GM21576 (cell line): Measurements from ENCODE around the gene CDC42BPG.
"Not testable (repeated sequence)": the region's sequence is repeated elsewhere in the genome, so short reads cannot be mapped to it uniquely, and the experiment has no call there.

Experiments
- ATAC-seq: cut with Tn5 transposase; IDR thresholded peaks from one replicate; pipeline ENCODE4 v1.9.1; 2021; ENCODE audit warnings: mild to moderate bottlenecking, moderate library complexity; ENCODE audit not compliant: unreplicated experiment

Gene CDC42BPG

DNA sequence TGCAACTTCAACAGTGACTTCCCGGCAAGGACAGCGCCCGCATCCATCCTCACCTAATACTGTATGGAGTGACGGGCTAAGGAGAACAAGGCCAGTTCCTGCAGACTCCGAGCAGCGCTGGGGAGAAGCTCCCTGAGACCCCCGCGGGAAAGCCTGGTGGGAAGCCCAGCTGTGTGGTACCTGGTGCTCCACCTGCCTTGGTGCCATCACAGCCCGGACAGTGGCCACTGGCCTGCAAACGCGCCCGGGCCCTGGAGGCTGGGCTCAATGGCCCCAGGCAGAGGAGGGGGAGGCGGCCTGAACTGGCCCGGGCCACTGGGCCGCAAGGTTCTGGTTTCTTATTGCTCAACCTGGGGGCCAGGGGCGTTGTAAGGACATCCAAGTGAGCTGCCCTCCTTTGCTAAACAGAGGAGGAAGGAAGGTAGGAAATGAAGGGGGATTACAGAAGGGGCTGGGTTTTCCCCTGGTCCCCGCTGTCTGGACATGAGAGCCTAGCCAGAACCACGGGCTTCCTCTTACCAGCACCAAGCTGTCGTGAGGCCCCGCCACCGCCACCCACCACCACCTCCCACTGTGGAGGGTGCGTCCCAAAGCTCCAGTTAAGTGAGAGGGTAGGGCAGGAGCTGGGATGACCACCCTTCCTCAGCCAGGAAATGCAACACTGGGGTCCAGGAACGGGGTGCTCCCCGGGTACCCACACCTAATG is 8.5 kb upstream of the CDC42BPG start:
- no peak for ATAC-seq

DNA sequence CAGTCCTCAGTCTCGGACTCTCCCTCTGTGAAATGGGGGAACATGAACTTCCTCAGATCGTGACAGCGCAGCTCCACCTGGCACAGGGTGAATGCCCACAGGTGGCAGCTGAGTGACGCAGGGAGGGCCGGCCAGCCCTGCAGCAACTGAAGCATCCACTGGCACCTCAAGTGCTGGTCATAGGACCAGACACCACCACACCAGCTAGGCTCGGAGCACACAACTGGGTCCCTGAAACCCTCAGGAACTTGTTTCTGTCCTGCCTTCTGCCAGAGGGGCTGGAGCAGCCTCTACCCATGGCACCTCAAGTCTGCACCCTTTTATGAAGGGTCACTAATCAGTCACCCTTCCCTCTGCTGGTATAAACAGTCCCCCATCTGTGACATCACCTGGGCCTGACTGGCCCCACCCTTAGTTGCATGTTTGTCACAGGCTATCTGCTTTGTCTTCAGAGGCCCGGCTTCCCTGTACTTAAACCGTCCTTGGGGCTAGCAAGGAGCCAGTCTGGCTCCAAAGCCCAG is 7.4 kb upstream of the CDC42BPG start:
- ATAC-seq: no peak

DNA sequence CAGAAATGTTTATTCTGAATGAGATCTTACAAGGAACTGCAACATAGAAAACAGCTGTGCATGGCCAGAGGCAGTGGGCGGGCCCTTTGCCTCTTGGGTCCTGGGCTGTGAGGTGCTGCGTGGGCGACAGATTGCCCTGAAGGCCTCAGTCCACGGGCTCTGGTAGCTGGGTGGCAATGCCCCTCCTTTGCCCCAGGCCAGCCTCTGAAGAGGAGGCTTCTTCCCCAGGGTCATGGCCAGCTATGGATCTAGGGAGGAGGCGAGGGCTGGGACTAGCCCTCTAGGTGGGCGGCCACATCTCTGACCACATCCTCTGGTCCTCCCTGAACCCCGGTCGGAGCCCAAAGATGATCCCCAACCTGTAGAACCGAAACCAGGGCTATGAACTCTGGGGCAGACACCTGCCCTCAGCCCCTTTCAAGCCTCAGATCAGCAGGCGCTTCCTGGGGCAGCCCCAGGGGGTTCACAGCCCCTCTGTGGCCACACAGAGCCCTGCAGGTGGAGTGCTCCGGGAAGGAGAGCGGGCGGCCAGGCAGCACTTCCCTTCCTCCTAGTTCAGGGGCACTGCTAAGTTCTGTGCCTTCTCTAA is 6.6 kb upstream of the CDC42BPG start:
- peak; percentile 48 for ATAC-seq

DNA sequence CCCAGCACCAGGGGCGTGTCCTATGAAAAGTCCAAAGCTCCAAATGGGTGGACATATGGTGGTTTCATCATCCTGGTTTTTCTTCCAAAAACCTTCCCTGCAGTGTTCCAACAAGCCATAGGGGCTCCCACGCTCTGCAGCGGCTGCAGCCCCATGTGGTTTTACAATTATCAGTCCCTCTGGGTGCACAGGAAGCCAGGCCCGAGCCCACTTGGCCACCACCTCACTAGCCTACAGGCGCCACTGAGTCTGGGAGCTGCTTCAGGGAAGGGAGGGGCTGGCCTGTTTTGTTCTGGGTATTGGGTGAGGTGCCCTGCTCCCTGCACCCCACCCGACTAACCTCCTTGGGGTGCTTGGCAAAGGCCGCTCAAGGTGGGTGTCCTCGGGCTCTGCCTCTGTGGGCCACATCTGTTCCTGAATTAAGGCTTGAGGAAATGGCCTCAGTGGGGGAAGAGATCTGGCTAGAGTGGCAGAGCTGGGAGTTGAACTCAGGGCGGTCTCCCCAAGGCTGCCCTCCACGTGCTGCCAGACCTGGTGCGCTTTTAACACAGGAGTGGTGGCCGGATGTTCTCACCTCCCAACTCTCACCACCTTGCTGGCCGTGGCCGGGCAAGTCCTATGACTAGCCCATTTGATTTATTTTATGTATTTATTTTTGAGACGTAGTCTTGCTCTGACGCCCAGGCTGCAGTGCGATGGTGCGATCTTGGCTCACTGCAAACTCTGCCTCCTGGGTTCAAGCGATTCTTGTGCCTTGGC is 5.3 kb upstream of the CDC42BPG start:
- no peak for ATAC-seq

GRCh38 chr11:64848826-64849597 is 4.6 kb upstream of the CDC42BPG start:
- no peak for ATAC-seq

- ATAC-seq: no peak
Observed at GRCh38 chr11:64848214-64848825, 3.9 kb upstream of the CDC42BPG start.

GRCh38 chr11:64846998-64847666 is 2.7 kb upstream of the CDC42BPG start:
- no peak for ATAC-seq

DNA sequence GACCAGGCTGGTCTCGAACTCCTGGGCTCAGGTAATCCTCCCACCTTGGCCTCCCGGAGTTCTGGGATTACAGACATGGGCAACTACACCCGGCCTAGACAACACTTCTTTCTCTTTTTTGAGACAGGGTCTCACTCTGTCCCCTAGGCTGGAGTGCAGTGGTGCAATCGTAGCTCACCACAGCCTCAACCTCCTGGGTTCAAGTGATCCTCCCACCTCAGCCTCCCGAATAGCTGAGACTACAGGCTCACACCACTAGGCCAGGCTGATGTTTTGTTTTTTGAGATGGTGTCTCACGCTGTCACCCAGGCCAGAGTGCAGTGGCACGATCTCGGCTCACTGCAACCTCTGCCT is 1.3 kb upstream of the CDC42BPG start:
- not testable (repeated sequence) for ATAC-seq

DNA sequence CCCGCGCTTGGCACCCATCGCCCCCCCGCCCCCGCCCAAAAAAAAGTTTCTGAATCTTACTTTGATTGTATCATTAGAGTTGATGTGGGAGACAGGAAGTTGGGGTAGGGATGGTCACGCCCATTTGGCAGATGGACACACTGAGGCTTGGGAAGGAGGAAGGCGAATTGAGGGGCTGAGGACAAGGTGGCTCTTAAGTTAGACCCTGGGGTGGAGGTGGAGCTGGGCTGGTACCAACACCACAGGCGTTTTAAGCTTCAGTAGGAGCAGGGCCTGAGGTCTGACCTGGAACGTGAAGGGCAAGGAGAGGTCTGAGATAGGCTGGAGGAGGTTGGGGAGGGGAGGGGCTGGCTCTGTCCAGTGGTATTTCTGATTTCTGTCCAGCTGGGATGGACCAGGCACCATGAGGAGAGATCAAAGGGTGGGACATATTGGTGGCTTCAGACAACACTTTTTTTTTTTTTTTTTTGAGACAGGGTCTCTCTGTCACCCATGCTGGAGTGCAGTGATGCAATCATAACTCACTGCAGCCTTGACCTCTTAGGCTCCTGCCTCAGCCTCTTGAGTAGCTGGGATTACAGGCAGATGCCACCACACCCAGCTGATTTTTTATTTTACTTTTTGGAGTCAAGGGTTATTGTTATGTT is 799 bp upstream of the CDC42BPG start:
- ATAC-seq: no peak

DNA sequence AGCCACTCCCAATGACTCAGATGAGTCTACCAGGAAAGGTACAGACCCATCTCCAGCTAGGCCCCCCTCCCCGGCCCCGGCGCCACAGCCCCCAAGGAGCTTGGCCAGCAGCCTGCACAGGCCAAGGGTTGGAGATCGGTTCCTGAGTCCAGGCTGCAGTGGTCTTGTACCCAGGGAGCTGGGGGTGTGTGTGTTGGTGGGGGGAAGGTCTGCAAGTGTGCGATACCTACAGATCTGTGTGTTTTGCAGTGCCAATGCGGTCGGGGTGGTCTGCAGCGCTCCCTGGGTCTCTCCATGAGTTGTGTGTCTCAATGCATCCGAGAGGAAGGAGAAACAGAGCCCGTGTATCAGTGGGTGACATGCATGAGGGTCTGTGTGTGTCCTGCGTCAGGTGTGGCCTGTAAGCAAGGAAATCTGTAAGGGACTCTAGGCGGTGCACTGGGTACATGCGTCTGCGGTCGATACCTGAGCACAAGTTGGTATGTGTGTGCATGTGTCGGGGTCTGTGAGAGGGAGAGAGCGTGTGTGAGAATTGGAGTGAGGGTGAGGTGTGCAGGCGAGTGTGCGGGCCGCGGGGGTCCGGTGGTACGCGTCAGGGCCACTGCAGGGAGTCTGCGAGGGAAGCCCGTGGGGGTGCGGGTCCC is 645 bp downstream of the CDC42BPG start:
- ATAC-seq: no peak

GRCh38 chr11:64842851-64843685 is 1.4 kb downstream of the CDC42BPG start:
- ATAC-seq: no peak

- ATAC-seq: no peak
Observed at GRCh38 chr11:64842366-64842759, 2.1 kb downstream of the CDC42BPG start.

DNA sequence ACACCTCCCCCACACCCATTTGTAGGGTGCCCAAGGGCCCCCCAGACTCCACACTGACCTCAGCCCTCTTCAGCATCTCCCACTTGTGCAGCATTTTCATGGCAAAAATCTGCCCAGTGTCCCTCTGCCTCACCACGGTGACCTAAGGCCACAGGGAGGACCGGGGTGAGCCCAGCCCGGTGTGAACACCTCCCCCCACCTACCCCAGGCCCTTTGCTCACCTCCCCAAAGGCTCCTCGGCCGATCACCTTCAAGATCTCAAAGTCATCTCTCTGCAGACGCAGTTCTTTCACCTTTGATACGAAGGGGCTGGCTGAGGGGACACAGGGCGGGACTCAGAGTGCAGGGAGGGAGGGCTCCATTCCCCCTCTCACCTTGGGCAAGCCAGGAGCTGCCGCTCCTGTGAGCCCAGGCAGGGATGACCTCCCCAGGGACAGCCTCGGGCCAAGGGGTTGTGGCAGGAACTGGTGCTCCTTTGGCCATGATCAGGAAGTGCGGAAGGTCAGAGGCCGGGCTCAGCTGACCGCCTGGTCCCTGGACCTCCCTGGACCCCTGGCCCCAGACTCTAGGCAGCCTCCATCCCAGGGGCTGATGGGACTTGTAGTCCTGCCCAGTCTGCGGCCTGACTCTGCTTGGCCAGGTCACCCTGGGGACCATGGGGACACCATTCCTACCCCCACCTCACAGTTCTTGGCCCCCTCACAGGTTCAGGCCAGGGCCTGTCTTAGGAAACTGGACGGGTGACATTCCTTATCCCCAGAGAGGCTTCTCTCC is 2.7 kb downstream of the CDC42BPG start:
- ATAC-seq: no peak

DNA sequence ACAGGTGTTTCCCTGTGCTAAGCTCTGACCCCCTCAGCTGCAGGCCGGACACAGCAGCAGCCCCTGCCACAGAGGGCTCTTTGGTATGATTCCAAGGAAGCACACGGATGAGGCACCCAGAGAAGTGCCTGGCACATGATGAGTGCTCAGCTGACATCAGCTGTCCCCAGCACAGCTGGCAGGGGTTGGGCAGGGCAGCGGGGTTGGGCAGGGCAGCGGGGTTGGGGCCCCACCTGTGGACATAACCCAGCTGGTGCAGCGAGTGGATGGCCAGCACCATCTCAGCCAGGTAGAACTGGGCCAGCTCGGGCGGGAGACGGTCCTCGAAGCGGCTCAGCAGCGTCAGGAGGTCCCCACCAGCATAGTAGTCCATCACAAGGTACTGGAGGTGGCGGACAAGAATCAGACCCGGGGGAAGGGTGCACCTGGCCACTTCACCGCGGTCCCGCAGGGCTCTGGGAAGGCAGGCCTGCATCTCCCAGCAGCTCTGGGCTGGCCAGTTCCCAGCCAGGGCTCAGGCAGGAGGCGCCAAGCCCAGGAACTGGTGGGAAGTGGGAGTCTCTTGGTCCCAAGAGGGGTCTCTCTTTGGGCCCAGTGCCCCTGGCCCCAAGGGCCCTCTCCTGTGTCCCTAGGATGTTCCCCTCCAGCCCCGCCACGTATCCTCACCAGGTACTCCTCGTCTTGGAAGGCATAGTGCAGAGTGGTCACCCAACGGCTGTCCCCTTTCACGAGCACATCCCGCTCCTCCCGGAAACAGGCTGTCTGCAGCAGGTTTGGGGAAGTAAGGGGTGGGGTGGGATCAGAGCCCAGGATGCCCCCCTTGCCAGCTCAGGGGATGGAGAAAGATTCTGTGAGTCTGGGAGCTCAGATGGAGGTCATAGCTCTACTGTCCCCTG is 4.3 kb downstream of the CDC42BPG start:
- ATAC-seq: no peak

DNA sequence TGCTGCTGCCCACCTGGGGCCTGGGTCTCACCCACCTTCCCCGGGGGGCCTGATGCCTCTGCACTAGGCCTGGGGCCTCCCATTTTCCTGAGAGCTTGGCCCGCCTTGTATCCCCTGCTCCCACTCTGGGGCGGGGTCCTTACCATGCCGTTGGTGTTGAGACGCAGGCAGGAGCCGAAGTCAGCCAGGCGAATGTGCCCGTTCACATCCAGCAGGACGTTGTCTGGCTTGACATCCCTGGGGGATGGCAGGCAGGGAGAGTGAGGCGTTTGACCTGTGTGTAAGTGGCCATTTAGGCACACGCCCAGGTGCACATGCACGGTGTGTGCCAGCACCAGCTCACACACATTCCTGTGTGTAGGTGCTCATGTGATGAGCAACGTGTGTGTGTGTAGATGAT is 5.1 kb downstream of the CDC42BPG start:
- no peak for ATAC-seq

DNA sequence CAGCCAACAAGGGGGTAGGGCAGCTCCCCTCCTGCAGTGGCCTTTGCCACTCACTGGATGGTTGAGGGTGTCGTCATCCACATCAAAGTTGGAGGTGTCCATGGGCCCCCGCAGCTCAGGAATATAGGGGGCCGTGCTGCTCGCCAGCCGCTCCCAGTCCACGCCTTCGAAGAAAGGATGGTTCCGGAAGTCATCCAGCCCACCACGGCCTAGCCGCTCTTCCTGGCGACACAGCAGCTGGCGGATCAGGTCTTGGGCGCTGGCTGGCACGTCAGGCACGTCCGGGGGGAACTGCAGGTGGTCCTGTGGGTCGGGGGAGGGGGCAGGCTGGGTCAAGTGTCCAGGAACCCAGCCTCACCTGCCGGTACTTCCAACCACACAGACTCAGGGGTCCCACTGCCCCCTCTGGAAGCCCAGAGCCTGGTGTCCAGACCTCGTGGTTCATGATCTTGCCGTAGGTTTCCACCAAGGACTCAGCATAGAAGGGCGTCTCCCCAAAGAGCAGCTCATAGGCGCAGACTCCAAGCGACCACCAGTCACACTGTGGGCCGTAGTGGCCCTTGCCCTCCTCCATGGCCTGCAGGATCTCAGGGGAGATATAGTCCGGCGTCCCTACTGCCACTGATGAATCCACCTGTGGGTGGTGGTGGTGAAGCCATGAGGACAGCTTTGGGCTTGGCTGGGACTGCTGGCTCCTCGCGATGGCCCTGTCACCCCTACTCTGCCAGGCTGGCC is 5.7 kb downstream of the CDC42BPG start:
- ATAC-seq: no peak
